H1 (cell line): Measurements from ENCODE around the gene LRRC32. TPM values are rescaled to one million over a fixed set of nuclear protein-coding genes. Genes with fewer than 3 reads are reported as not detected.

Experiments
- SP2 ChIP-seq: IDR thresholded peaks from 2 replicates; pipeline ENCODE4 v1.6.1; 2012; ENCODE audit warnings: mild to moderate bottlenecking, low read length, inconsistent platforms
- SP4 ChIP-seq: IDR thresholded peaks from 2 replicates; pipeline ENCODE4 v1.6.1; 2012; ENCODE audit warnings: low read length, inconsistent platforms
- polyA plus RNA-seq, 7 experiments: library from polyadenylated mRNA; depleted of rRNA in 3 of 7; stranded (reverse) in 5 of 7; unstranded in 2 of 7; fragments of >200 nt in 5 of 7; fragments of 200-250 nt in 2 of 7; gene quantifications; 1 replicate in 5 of 7; 2 replicates in 1 of 7; 4 replicates in 1 of 7; pipeline versions ENCODE4 v1.2.1 to v1.2.3, GENCODE V29; 2011 to 2013; ENCODE audit warnings: missing spikeins in 2 of 7, mixed read lengths in 2 of 7
- total RNA-seq: library from RNA; stranded (reverse); fragmentation: NEBNext Ultra II Directional; extraction: Animal tissue kit (Norgen Biotek cat#: 25700); gene quantifications from 2 replicates; pipeline ENCODE4 v1.2.1, GENCODE V29; 2021
- TF ChIP-seq, protein P1 (sequence below): fragments of 300-600 bp; sonication (generic); IDR thresholded peaks from 2 replicates; pipeline ENCODE4 v1.7.1; 2012; ENCODE audit warnings: low read length, moderate library complexity, mild to moderate bottlenecking, inconsistent platforms; ENCODE audit not compliant: insufficient replicate concordance

The LRRC32 gene
- total and polyA plus RNA-seq, 2 of the 8 experiments (the other 6 are each of a cell fraction or from before 2014, with no cell fraction given) = 0.99 to 1.9 TPM

GRCh38 chr11:76626266-76626665, 44.3 kb downstream of the LRRC32 start (continued):
- TF ChIP-seq, protein P1, sequence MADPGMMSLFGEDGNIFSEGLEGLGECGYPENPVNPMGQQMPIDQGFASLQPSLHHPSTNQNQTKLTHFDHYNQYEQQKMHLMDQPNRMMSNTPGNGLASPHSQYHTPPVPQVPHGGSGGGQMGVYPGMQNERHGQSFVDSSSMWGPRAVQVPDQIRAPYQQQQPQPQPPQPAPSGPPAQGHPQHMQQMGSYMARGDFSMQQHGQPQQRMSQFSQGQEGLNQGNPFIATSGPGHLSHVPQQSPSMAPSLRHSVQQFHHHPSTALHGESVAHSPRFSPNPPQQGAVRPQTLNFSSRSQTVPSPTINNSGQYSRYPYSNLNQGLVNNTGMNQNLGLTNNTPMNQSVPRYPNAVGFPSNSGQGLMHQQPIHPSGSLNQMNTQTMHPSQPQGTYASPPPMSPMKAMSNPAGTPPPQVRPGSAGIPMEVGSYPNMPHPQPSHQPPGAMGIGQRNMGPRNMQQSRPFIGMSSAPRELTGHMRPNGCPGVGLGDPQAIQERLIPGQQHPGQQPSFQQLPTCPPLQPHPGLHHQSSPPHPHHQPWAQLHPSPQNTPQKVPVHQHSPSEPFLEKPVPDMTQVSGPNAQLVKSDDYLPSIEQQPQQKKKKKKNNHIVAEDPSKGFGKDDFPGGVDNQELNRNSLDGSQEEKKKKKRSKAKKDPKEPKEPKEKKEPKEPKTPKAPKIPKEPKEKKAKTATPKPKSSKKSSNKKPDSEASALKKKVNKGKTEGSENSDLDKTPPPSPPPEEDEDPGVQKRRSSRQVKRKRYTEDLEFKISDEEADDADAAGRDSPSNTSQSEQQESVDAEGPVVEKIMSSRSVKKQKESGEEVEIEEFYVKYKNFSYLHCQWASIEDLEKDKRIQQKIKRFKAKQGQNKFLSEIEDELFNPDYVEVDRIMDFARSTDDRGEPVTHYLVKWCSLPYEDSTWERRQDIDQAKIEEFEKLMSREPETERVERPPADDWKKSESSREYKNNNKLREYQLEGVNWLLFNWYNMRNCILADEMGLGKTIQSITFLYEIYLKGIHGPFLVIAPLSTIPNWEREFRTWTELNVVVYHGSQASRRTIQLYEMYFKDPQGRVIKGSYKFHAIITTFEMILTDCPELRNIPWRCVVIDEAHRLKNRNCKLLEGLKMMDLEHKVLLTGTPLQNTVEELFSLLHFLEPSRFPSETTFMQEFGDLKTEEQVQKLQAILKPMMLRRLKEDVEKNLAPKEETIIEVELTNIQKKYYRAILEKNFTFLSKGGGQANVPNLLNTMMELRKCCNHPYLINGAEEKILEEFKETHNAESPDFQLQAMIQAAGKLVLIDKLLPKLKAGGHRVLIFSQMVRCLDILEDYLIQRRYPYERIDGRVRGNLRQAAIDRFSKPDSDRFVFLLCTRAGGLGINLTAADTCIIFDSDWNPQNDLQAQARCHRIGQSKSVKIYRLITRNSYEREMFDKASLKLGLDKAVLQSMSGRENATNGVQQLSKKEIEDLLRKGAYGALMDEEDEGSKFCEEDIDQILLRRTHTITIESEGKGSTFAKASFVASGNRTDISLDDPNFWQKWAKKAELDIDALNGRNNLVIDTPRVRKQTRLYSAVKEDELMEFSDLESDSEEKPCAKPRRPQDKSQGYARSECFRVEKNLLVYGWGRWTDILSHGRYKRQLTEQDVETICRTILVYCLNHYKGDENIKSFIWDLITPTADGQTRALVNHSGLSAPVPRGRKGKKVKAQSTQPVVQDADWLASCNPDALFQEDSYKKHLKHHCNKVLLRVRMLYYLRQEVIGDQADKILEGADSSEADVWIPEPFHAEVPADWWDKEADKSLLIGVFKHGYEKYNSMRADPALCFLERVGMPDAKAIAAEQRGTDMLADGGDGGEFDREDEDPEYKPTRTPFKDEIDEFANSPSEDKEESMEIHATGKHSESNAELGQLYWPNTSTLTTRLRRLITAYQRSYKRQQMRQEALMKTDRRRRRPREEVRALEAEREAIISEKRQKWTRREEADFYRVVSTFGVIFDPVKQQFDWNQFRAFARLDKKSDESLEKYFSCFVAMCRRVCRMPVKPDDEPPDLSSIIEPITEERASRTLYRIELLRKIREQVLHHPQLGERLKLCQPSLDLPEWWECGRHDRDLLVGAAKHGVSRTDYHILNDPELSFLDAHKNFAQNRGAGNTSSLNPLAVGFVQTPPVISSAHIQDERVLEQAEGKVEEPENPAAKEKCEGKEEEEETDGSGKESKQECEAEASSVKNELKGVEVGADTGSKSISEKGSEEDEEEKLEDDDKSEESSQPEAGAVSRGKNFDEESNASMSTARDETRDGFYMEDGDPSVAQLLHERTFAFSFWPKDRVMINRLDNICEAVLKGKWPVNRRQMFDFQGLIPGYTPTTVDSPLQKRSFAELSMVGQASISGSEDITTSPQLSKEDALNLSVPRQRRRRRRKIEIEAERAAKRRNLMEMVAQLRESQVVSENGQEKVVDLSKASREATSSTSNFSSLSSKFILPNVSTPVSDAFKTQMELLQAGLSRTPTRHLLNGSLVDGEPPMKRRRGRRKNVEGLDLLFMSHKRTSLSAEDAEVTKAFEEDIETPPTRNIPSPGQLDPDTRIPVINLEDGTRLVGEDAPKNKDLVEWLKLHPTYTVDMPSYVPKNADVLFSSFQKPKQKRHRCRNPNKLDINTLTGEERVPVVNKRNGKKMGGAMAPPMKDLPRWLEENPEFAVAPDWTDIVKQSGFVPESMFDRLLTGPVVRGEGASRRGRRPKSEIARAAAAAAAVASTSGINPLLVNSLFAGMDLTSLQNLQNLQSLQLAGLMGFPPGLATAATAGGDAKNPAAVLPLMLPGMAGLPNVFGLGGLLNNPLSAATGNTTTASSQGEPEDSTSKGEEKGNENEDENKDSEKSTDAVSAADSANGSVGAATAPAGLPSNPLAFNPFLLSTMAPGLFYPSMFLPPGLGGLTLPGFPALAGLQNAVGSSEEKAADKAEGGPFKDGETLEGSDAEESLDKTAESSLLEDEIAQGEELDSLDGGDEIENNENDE = no peak
- TF ChIP-seq SP2 = no peak
- no peak for TF ChIP-seq SP4
